ENCODE data around the gene PPFIBP1.
"Not testable (repeated sequence)": the region's sequence is repeated elsewhere in the genome, so short reads cannot be mapped to it uniquely, and the experiment has no call there.

The PPFIBP1 gene

GRCh38 chr12:27541031-27541719 is 17.2 kb downstream of the PPFIBP1 start:
- TF ChIP-seq CTCF (IDR thresholded peaks at IDR 0.05; ENCODE audit: low read depth, low read length) (no peak), EZH2phosphoT487 (IDR thresholded peaks at IDR 0.05; ENCODE audit: low read depth) (no peak)
- no peak overlapping the region for H3K9ac ChIP-seq (ENCODE audit: low read length)
- no peak overlapping the region for H3K27ac ChIP-seq (ENCODE audit: low read length)
- H3K4me2 ChIP-seq (ENCODE audit: low read length): no peak overlapping the region
- H4K20me1 ChIP-seq (ENCODE audit: insufficient read depth, low read length): no peaks in the 10 kb centered on the region
- no peaks in the 10 kb centered on the region for H3K36me3 ChIP-seq (replicated peaks; ENCODE audit: low read depth, low read length)
- H3K27me3 ChIP-seq (ENCODE audit: low read depth, low read length): peaks cover 7% of the 10 kb centered on the region
- H3K4me3 ChIP-seq (ENCODE audit: low read length): no peak overlapping the region
- no peak overlapping the region for H2AFZ ChIP-seq (ENCODE audit: low read depth, low read length)
- no peaks in the 10 kb centered on the region for H3K9me3 ChIP-seq (ENCODE audit: insufficient read depth, low read length)
- no peaks in the 10 kb centered on the region for H3K4me1 ChIP-seq (ENCODE audit: low read length)
- no peaks in the 10 kb centered on the region for H3K79me2 ChIP-seq (ENCODE audit: low read length)

GRCh38 chr12:27542628-27543027 is 18.6 kb downstream of the PPFIBP1 start:
- Histone ChIP-seq H3K79me2 (ENCODE audit: low read length) (no peaks in the 10 kb centered on the region), H2AFZ (ENCODE audit: low read depth, low read length) (no peak overlapping the region), H3K4me2 (ENCODE audit: low read length) (no peak overlapping the region), H3K4me1 (ENCODE audit: low read length) (no peaks in the 10 kb centered on the region), H3K36me3 (replicated peaks; ENCODE audit: low read depth, low read length) (no peaks in the 10 kb centered on the region), H4K20me1 (ENCODE audit: insufficient read depth, low read length) (no peaks in the 10 kb centered on the region), H3K27ac (ENCODE audit: low read length) (no peak overlapping the region), H3K9me3 (ENCODE audit: insufficient read depth, low read length) (no peaks in the 10 kb centered on the region), H3K4me3 (ENCODE audit: low read length) (no peak overlapping the region), H3K27me3 (ENCODE audit: low read depth, low read length) (peaks cover 7% of the 10 kb centered on the region), H3K9ac (ENCODE audit: low read length) (no peak overlapping the region)
- no peak for TF ChIP-seq EZH2phosphoT487 (IDR thresholded peaks at IDR 0.05; ENCODE audit: low read depth)
- TF ChIP-seq CTCF (IDR thresholded peaks at IDR 0.05; ENCODE audit: low read depth, low read length): no peak

GRCh38 chr12:27544858-27545257 is 20.9 kb downstream of the PPFIBP1 start:
- H3K9ac ChIP-seq (ENCODE audit: low read length); H3K27ac ChIP-seq (ENCODE audit: low read length); H3K4me1 ChIP-seq (ENCODE audit: low read length); H3K79me2 ChIP-seq (ENCODE audit: low read length); H3K36me3 ChIP-seq (replicated peaks; ENCODE audit: low read depth, low read length); H3K4me2 ChIP-seq (ENCODE audit: low read length); H4K20me1 ChIP-seq (ENCODE audit: insufficient read depth, low read length); H3K9me3 ChIP-seq (ENCODE audit: insufficient read depth, low read length); H2AFZ ChIP-seq (ENCODE audit: low read depth, low read length); H3K4me3 ChIP-seq (ENCODE audit: low read length): not testable (repeated sequence)
- peaks cover 19% of the 10 kb centered on the region for H3K27me3 ChIP-seq (ENCODE audit: low read depth, low read length)

- Histone ChIP-seq H4K20me1 (ENCODE audit: insufficient read depth, low read length) (no peaks in the 10 kb centered on the region), H3K4me3 (ENCODE audit: low read length) (no peak overlapping the region), H3K27ac (ENCODE audit: low read length) (no peak overlapping the region), H2AFZ (ENCODE audit: low read depth, low read length) (no peak overlapping the region), H3K4me2 (ENCODE audit: low read length) (no peak overlapping the region), H3K79me2 (ENCODE audit: low read length) (no peaks in the 10 kb centered on the region), H3K9ac (ENCODE audit: low read length) (no peak overlapping the region), H3K9me3 (ENCODE audit: insufficient read depth, low read length) (no peaks in the 10 kb centered on the region), H3K4me1 (ENCODE audit: low read length) (no peaks in the 10 kb centered on the region), H3K36me3 (replicated peaks; ENCODE audit: low read depth, low read length) (no peaks in the 10 kb centered on the region), H3K27me3 (ENCODE audit: low read depth, low read length) (peaks cover 27% of the 10 kb centered on the region)
- TF ChIP-seq CTCF (IDR thresholded peaks at IDR 0.05; ENCODE audit: low read depth, low read length) (no peak), EZH2phosphoT487 (IDR thresholded peaks at IDR 0.05; ENCODE audit: low read depth) (no peak)
Measured at GRCh38 chr12:27545665-27546064, 21.7 kb downstream of the PPFIBP1 start.

Data from OCI-LY3 (cell line).